Activated CD4-positive, alpha-beta T cell treated with anti-CD3 and anti-CD28 coated beads, Interleukin-2, amount 50 U/mL, for 16 hours (primary cell): Measurements from ENCODE around the gene ZEB2.

Experiments
- DNase-seq: peaks from one replicate; pipeline ENCODE4 v3.0.0-alpha.2; 2020

ZEB2 gene

GRCh38 chr2:144414324-144414845 is 105.5 kb downstream of the ZEB2 start:
- DNase-seq = peak; percentile 88

DNA sequence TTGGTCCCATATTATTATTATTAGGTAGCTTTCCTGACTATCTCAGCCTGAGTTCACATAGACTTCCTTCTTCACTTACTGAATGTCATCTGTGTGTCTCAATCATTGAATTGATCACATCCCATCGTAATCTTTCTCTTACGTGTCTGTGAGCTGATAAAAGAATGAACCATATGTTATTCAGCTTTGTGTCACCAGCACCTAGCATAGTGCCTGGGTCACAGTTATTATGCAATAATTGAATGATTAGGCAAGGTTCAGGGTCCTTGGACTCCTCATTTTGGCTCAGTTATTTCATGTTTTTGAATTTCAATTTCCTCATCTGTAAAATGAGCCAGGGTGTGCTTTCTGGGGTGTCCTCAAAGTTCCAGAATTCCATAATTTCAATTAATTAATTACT is 107.2 kb downstream of the ZEB2 start:
- no peak for DNase-seq

GRCh38 chr2:144411473-144411872 is 108.4 kb downstream of the ZEB2 start:
- no peak for DNase-seq

DNA sequence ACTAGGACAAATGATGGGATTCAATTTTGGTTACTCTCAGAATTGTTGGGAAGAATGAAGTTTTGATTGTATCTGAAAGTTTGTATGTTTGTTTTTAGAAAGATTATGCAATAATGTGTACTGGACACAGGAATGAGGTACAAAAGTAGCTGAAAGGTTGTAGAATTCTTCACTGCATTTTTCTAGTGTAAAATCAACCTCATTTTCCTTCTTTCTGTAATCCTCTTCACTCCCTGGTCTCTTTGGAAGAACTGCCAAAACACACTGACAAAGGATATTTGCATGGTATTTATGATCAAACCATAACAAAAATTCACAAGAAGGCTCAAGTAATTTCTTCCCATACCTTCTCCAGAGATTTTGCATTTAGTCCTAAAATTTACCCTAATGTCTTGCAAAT is 110.7 kb downstream of the ZEB2 start:
- no peak for DNase-seq

DNA sequence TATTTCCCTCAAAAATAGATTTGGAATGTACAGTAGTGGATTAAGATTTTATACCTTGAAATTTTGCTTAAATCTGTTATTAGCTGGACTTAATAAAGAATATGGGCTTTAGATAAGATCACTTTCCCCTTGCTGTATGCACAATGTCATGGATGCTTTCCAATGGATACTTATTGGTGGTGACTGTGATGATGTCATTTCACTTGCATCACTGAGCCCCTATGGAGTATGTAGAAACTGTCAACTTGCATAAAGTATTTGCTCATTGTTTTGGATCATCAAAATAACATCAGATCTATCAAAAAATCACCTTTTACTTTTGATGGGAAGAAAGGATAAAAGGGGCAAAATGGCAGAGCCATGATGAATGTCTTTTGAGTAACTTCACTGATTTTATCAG is 112.7 kb downstream of the ZEB2 start:
- DNase-seq = no peak

DNA sequence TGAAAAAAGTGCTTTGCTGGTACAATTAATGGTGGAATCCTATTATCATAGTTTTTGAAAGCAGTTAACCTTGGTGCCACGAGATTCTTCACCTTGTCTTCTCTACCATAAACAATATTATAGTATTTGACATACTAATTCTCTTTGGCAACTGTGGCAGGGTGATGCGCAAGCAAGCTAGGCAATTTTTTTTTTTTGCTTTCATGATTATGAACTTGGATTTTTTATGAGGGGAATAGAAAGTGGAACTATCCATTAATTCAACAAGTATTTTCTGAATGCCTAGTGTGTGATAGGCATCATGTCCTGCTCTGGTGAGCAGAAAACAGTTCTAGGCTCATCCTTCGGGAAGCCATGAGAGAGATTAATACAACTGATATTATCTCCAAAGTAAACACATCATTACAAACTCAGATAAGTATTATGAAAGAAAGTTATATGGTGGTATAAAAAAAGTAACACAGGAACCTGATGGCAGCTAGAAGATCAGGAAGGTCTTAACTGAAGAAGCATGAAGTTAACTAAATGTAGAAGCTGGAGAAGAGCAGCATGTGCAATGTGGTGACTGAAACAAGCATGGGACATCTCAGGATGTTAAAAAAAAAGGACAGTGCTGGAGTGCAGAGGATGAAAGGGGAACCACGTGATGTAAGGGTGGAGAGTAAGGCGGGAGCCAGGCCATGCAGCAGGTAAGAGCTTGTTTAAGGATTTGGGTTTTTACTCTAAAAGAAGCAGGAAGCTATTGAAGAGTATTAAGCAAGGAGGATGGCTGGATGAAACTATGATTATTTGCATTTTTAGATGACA is 113.7 kb downstream of the ZEB2 start:
- DNase-seq = no peak

DNA sequence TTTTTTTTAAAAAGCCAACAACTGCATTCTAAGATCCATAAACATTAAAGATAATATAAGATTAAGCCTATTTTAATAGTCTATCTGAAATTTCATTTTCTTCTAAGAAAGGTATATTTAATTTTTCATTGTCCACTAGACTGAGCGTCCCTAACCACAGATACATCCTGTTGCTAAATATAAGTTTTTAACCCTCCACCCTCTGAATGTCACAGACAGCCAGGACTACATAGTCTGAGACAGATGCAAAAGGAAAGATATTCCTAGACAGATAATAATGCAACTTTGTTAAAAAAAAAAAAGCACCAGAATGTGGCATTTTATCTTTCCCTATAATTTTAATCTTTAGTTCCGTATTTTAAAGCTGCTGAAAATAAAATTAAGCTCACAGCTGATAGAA is 114.6 kb downstream of the ZEB2 start:
- DNase-seq = no peak

DNA sequence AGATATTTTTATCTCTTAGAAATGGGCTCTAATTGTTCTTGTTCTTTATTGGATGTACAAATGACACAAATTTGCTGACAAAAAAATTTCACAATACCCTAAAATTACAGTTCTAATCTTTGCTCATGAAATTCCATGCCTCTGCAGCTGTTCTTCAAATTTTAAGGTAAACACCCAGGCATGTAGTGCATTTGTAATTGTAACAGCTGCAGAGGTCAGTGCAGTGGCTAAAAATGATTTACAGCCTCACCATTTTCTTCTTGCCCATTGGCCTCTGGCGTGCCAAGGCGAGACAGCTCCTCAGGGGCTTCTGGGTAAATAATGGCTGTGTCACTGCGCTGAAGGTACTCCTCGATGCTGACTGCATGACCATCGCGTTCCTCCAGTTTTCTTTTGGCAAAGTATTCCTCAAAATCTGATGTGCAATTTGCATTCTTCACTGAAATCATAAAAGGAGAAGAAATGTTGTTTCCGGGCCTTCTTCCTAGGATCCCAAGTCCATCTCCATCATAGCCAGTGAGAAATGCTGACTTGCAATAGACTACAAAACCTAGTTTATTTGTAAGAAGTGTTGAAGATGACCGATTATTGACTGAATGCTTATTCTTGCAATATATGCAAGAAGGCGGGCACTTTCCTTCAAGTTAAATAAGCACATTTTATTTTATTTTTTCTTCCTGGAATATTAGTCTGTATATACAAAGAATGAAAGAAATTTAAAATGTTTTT is 115.2 kb downstream of the ZEB2 start:
- DNase-seq = no peak

DNA sequence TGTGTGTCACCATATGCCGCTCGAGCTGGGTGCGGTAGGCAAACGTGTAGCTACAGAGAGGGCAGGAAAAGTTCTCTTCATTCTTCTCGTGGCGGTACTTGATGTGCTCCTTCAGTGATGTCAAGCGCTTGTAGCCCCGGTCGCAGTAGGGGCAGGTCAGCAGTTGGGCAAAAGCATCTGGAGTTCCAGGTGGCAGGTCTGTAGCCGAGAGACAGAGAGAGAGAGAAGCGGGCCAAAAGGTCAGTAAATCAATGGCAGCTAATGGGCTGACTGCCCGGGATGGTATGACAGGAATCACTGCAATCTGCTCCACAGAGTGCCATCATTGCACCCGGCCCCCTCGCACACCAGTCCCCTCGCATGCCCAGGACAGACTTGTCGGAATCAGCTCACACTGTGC is 116.0 kb downstream of the ZEB2 start:
- DNase-seq = no peak

DNA sequence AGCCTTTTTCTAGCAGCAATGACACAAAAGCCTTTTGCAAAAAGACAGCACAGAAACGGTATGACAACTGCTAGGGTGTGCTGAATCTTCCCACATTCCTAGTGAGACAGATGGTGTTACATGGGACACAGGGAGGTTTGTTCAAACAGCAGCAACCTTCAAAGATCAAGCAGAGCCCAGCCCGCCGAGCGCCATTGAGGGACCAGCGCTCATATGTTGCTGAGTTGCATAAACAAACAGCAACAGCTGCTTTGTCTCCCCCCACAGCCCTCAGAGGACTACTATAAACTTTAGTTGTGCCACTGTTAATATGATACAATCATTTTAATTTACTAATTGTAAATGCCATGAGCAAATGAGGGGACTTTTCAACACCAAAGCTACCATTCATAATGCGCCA is 117.7 kb downstream of the ZEB2 start:
- no peak for DNase-seq

GRCh38 chr2:144401036-144401435 is 118.9 kb downstream of the ZEB2 start:
- DNase-seq = no peak

DNA sequence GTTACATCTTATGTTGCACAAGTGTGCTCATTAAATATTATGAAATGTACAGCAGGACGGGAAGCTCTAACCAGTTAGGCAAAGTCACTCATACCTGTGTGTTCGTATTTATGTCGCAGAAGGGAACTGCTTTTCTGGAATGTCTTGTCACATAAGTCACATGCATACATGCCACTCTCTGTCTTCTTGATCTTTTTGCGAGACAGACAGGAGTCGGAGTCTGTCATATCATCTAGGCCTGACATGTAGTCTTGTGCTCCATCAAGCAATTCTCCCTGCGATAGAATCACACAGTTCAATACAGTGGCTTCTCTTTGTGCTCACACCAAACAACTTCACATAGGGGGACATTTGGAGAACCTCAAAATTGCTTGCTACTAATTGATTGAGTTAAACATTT is 123.6 kb downstream of the ZEB2 start:
- no peak for DNase-seq

DNA sequence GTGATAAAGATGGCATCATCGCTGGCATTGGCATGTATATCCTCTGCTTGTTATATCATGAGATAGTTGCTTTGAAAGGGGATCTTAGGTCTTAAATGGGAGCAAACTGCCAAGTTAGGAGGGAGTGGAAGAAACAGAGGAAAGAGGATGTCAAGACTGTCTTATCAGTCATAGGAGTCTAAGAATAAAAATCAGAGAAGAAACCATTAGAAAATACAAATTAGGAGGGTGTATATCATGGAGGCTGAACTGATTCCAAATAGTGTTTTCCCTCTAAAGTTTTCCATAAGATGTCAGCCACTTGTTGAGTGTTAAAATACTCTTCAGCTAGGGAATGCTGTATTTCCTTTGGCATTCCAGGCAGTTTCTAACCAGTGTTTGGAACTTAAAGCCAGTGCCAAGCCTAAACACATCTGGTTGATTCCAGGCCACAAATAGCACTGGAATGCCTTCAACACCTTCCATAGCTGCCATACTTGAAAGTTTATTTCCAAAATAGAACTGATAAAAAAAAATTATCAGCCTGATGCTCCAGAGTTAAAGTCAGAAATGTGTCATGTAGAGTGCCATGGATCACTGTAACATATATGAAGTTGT is 129.4 kb downstream of the ZEB2 start:
- DNase-seq = no peak

DNA sequence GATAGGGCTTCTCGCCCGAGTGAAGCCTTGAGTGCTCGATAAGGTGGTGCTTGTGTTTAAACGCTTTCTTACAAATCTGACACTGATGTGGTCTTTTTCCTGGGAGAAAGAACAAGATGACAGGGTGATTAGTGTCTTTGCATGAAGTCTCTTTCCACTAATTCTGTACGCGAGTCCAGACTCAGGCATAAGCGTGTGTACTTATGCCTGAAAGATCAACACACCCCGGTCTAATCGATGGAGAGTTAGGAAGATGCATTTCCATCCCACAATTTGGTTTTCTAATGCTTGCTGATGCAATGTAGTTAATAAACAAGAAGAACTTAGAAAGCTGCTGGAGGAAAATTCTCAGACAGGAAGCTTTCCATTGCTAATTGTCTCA is 130.0 kb downstream of the ZEB2 start:
- no peak for DNase-seq

DNA sequence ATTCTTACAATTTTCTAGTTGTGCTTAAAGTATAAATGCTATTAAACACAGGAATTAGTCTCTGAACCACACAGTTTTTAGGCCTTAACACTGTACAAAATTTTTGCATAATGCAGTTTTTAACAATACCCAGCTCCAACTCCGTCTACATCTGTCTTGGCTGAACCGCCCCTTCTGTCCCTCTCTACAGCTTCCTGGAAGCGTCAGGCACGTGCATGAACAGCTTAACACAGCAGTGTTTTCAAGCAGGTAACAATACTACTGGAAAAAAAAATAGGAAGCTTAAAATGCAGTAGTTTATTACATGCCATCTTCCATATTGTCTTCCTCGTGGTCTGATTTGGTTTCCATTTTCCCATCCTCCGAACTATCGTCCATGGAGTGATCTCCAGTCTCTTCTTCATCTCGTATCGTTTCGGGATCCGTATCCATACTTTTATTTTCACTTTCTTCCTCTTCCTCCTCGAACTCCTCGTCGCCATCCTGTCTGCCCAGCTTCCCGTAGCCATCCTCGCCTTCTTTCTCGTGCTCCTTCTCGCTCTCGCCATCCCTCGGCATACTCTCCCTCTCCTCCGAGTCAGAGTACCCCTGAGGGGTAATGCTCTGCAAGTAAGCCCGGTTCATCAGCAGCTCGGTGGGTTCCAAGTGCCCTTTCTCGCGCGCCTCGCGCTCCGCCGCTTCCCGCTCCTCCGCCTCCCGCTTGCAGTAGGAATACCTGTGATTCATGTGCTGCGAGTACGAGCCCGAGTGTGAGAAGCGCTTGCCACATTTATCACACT is 130.6 kb downstream of the ZEB2 start:
- DNase-seq = no peak

DNA sequence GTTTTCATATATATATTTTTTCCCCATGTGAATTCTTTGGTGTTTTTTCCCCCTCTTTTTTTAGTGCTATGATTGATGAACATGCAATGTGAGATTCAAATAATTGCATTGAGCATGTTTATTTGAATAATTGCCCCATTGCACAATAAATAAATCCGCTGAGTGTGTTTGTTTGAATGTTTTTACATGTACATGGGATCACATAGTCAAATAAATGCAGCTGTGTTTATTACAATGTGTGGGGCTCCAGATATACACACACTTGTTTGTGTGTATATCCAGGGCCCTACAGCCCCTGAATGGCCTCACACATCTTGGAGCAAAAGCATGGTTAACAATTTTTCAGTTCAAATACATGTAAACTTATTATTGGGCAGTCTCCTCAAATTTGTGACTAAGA is 134.5 kb downstream of the ZEB2 start:
- no peak for DNase-seq

DNA sequence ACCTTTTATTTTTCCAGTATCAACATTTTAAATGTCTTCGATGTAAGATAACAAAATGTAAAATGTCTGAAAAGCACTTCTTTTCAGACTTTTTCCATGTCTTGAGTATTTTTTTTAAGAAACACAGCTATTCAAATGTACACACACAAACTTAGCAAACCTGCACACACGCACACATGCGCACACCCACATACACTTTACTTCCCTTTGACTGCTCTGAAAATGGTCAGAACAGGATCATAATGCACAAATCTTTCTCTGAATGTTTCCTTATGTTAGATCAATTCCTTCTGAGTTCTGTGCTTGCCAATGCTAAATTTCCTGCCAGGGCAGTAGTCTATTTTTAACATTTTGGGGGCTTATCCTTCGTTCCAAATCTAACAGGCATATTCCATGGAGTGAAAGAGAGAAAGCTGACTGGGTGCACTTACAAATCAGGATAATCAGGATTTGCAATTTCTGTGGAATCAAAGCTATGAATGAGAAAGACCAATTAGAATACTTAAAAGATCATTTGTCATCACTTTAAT is 136.3 kb downstream of the ZEB2 start:
- DNase-seq = no peak

DNA sequence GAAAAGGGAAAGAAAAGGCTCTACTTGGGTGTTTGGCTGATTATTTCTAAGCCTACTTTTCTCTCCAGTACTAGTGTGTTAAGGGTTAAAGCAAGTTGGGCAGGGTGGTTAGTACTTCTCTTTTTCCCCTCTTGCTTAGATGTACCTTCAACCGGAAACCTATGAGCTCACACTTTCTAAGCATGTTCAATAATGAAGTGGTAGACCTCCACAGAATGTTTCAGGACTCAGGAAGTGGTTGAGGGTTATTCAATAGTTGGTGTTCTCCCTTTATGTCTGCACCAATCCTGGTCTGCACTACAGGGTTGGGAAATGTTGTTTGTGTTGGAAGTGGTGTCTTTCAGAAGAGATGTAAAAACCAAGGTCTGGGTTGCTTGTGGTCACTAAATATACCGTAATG is 137.1 kb downstream of the ZEB2 start:
- peak; percentile 74 for DNase-seq

DNA sequence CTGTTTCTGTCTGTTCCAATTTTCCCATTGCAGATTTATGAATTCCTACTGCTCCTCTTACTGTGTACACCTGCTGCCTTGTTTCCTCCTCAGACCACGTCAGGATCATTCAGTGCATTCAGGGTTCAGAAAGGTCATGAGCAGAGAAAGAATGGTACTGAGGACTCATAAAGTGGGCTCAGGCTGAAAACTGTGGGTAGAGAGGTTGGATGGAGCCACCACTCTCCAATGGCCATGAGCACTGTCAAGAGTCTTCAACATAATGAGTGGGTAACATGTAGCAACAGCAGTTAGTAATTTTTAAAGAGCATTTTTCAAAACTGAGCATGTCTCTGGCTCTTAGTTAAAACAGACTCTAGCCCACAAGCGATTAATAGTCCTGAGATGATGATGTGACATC is 138.2 kb downstream of the ZEB2 start:
- no peak for DNase-seq

GRCh38 chr2:144379851-144380311 is 140.0 kb downstream of the ZEB2 start:
- no peak for DNase-seq

DNA sequence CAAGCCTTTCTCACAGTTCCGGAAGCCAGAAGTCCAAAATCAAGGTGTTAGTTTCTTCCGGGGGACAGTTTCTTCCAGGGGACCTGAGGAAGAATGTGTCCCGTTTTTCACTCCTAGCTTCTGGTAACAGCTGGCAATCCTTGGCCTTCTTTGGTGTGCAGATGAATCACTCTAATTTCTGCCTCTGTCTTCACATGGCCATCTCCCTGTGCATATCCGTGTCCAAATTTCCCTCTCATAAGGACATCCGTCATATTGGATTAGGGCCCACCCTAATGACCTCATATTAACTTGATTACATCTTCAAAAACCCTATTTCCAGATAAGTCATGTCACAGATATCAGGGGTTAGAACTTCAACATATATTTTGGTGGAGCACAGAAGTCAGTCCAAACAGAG is 141.4 kb downstream of the ZEB2 start:
- DNase-seq = no peak

DNA sequence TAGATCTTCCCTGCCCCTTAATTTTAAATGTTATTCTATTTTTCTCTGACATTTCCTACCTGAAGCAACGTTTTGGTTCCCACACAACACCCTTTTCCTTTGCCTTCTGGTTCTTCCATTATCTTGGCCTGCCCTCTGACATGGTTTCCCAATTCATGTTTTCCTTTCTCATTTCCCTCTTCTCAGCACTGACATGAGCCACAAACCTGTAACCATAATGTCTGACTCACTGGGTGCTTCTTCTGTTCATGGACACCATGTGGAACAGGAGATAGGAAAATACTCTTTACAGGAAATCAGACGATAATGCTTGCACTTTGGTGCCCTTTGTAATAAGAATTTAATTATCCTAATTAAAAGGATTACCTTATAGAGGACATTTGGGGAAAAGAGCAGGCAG is 142.0 kb downstream of the ZEB2 start:
- DNase-seq = no peak

DNA sequence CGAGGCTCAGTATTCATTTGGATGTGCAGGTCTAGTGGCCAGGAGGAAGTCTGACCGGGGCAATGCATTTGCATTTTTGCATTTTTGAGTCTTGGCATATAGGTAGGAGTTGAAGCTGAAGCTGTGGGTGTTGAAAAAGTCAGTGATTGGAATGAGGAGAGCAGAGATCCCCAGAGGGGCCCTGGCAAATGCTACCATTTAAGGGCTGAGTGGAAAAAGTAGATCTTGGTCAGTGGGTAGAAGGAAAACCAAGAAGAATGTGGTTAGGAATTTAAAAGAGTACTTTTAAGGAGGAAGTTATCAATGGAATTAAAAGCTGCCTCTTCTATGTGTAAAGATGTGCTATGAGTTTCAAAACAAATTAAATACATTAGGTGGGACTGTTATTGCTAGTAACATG is 143.0 kb downstream of the ZEB2 start:
- no peak for DNase-seq
